Activated T-cell treated with anti-CD3 and anti-CD28 coated beads, Interleukin-2, amount 50 U/mL, for 24 hours (primary cell): ENCODE results near the gene GPATCH4.
"Not testable (repeated sequence)": the region's sequence is repeated elsewhere in the genome, so short reads cannot be mapped to it uniquely, and the experiment has no call there.

Experiments used
- DNase-seq: peaks from one replicate; pipeline ENCODE4 v3.0.0-alpha.2; 2020
- H3K27ac Mint-ChIP-seq: 2 replicates; pipeline ENCODE4 v1.8.0; 2020; ENCODE audit warnings: mild to moderate bottlenecking, mixed read lengths
- H3K27me3 Mint-ChIP-seq: 2 replicates; pipeline ENCODE4 v1.8.0; 2020; ENCODE audit warnings: mixed read lengths
- H3K36me3 Mint-ChIP-seq: 2 replicates; pipeline ENCODE4 v1.8.0; 2020; ENCODE audit warnings: low read depth, mixed read lengths
- H3K4me1 Mint-ChIP-seq: 2 replicates; pipeline ENCODE4 v1.8.0; 2020; ENCODE audit warnings: low read depth, mixed read lengths
- H3K4me3 Mint-ChIP-seq: 2 replicates; pipeline ENCODE4 v1.8.0; 2020; ENCODE audit warnings: mild to moderate bottlenecking, moderate library complexity, mixed read lengths
- H3K9me3 Mint-ChIP-seq: 2 replicates; pipeline ENCODE4 v1.8.0; 2020; ENCODE audit warnings: mixed read lengths

Gene GPATCH4

GRCh38 chr1:156594190-156594589 is 7.1 kb downstream of the GPATCH4 start:
- Mint-ChIP-seq H3K4me1 (peaks cover 47% of the 10 kb centered on the region), H3K27me3 (no peaks in the 10 kb centered on the region), H3K4me3 (no peak overlapping the region), H3K36me3 (peaks cover 70% of the 10 kb centered on the region), H3K9me3 (no peaks in the 10 kb centered on the region), H3K27ac (peak overlapping the region; percentile 58)
- no peak for DNase-seq

GRCh38 chr1:156593661-156593989 is 7.7 kb downstream of the GPATCH4 start:
- H3K4me3 Mint-ChIP-seq = no peak overlapping the region
- no peaks in the 10 kb centered on the region for H3K27me3 Mint-ChIP-seq
- H3K9me3 Mint-ChIP-seq = no peaks in the 10 kb centered on the region
- peak overlapping the region; percentile 58 for H3K27ac Mint-ChIP-seq
- H3K4me1 Mint-ChIP-seq = peaks cover 41% of the 10 kb centered on the region
- DNase-seq = no peak
- H3K36me3 Mint-ChIP-seq = peaks cover 64% of the 10 kb centered on the region

GRCh38 chr1:156592910-156593660 is 8.2 kb downstream of the GPATCH4 start:
- Mint-ChIP-seq H3K27ac (peak overlapping the region; percentile 95), H3K9me3 (no peaks in the 10 kb centered on the region), H3K36me3 (peaks cover 59% of the 10 kb centered on the region), H3K27me3 (no peaks in the 10 kb centered on the region), H3K4me3 (peak overlapping the region; percentile 85), H3K4me1 (peaks cover 36% of the 10 kb centered on the region)
- no peak for DNase-seq

- no peaks in the 10 kb centered on the region for H3K9me3 Mint-ChIP-seq
- peaks cover 33% of the 10 kb centered on the region for H3K4me1 Mint-ChIP-seq
- peak overlapping the region; percentile 85 for H3K4me3 Mint-ChIP-seq
- no peaks in the 10 kb centered on the region for H3K27me3 Mint-ChIP-seq
- H3K27ac Mint-ChIP-seq = peak overlapping the region; percentile 95
- H3K36me3 Mint-ChIP-seq = peaks cover 51% of the 10 kb centered on the region
- no peak for DNase-seq
These were observed 8.9 kb downstream of the GPATCH4 start for GRCh38 chr1:156592158-156592909.

- Mint-ChIP-seq H3K9me3 (no peaks in the 10 kb centered on the region), H3K36me3 (peaks cover 44% of the 10 kb centered on the region), H3K4me1 (peaks cover 30% of the 10 kb centered on the region), H3K27ac (peak within 1 kb of the TSS; percentile 95), H3K27me3 (no peaks in the 10 kb centered on the region), H3K4me3 (peak within 1 kb of the TSS; percentile 85)
- peak; percentile 85 for DNase-seq
These were observed 9.7 kb downstream of the GPATCH4 start, which contains the start of gene NAXE for GRCh38 chr1:156591432-156592157. NAXE (plus strand) TSS chr1:156591776; CDS start chr1:156591805, 29 bp downstream.

- peak overlapping the region; percentile 85 for H3K4me3 Mint-ChIP-seq
- no peak for DNase-seq
- no peaks in the 10 kb centered on the region for H3K27me3 Mint-ChIP-seq
- no peaks in the 10 kb centered on the region for H3K9me3 Mint-ChIP-seq
- peaks cover 39% of the 10 kb centered on the region for H3K36me3 Mint-ChIP-seq
- peak overlapping the region; percentile 95 for H3K27ac Mint-ChIP-seq
- peaks cover 30% of the 10 kb centered on the region for H3K4me1 Mint-ChIP-seq
These were observed 10.2 kb downstream of the GPATCH4 start for GRCh38 chr1:156591181-156591431.

- peak overlapping the region; percentile 95 for H3K27ac Mint-ChIP-seq
- H3K9me3 Mint-ChIP-seq = no peaks in the 10 kb centered on the region
- peaks cover 30% of the 10 kb centered on the region for H3K4me1 Mint-ChIP-seq
- H3K4me3 Mint-ChIP-seq = peak overlapping the region; percentile 85
- H3K27me3 Mint-ChIP-seq = no peaks in the 10 kb centered on the region
- no peak for DNase-seq
- H3K36me3 Mint-ChIP-seq = peaks cover 38% of the 10 kb centered on the region
These were observed 10.7 kb downstream of the GPATCH4 start for GRCh38 chr1:156590326-156591180.

GRCh38 chr1:156589546-156589945 is 11.7 kb downstream of the GPATCH4 start:
- peaks cover 31% of the 10 kb centered on the region for H3K36me3 Mint-ChIP-seq
- no peaks in the 10 kb centered on the region for H3K27me3 Mint-ChIP-seq
- H3K27ac Mint-ChIP-seq = no peak overlapping the region
- peaks cover 26% of the 10 kb centered on the region for H3K4me1 Mint-ChIP-seq
- no peak overlapping the region for H3K4me3 Mint-ChIP-seq
- no peak for DNase-seq
- no peaks in the 10 kb centered on the region for H3K9me3 Mint-ChIP-seq

GRCh38 chr1:156587927-156588326 is 13.4 kb downstream of the GPATCH4 start:
- Mint-ChIP-seq H3K4me1 (peaks cover 30% of the 10 kb centered on the region), H3K36me3 (peaks cover 18% of the 10 kb centered on the region)
- not testable (repeated sequence) for H3K27ac Mint-ChIP-seq, H3K9me3 Mint-ChIP-seq, DNase-seq, H3K27me3 Mint-ChIP-seq, H3K4me3 Mint-ChIP-seq

GRCh38 chr1:156586892-156587477 is 14.3 kb downstream of the GPATCH4 start:
- no peak for DNase-seq
- Mint-ChIP-seq H3K27ac (no peak overlapping the region), H3K36me3 (peaks cover 17% of the 10 kb centered on the region), H3K9me3 (no peaks in the 10 kb centered on the region), H3K4me3 (no peak overlapping the region), H3K4me1 (peaks cover 30% of the 10 kb centered on the region), H3K27me3 (no peaks in the 10 kb centered on the region)

GRCh38 chr1:156586323-156586722 is 15.0 kb downstream of the GPATCH4 start:
- no peaks in the 10 kb centered on the region for H3K27me3 Mint-ChIP-seq
- DNase-seq = no peak
- peaks cover 18% of the 10 kb centered on the region for H3K36me3 Mint-ChIP-seq
- H3K27ac Mint-ChIP-seq = peak overlapping the region; percentile 29
- H3K4me3 Mint-ChIP-seq = no peak overlapping the region
- peaks cover 32% of the 10 kb centered on the region for H3K4me1 Mint-ChIP-seq
- H3K9me3 Mint-ChIP-seq = no peaks in the 10 kb centered on the region

GRCh38 chr1:156584813-156585212 is 16.5 kb downstream of the GPATCH4 start:
- H3K4me3 Mint-ChIP-seq = no peak overlapping the region

GRCh38 chr1:156583821-156584622 is 17.3 kb downstream of the GPATCH4 start:
- H3K9me3 Mint-ChIP-seq = no peaks in the 10 kb centered on the region
- peak; percentile 63 for DNase-seq
- peaks cover 26% of the 10 kb centered on the region for H3K4me1 Mint-ChIP-seq
- H3K27me3 Mint-ChIP-seq = no peaks in the 10 kb centered on the region
- H3K36me3 Mint-ChIP-seq = peaks cover 18% of the 10 kb centered on the region
- H3K4me3 Mint-ChIP-seq = peak overlapping the region; percentile 83
- H3K27ac Mint-ChIP-seq = peak overlapping the region; percentile 90

More at GRCh38 chr1:156584813-156585212, 16.5 kb downstream of the GPATCH4 start:
- H3K27me3 Mint-ChIP-seq = no peaks in the 10 kb centered on the region
- DNase-seq = no peak
- peaks cover 18% of the 10 kb centered on the region for H3K36me3 Mint-ChIP-seq
- H3K27ac Mint-ChIP-seq = no peak overlapping the region
- H3K9me3 Mint-ChIP-seq = no peaks in the 10 kb centered on the region
- peaks cover 26% of the 10 kb centered on the region for H3K4me1 Mint-ChIP-seq
